ENCODE measurements around the gene COG3. TPM values are rescaled to one million over a fixed set of nuclear protein-coding genes. Genes with fewer than 3 reads are reported as not detected.

The COG3 gene
- total RNA-seq, 2 experiments from 2014 or later: 22.3 to 28.9 TPM

DNA sequence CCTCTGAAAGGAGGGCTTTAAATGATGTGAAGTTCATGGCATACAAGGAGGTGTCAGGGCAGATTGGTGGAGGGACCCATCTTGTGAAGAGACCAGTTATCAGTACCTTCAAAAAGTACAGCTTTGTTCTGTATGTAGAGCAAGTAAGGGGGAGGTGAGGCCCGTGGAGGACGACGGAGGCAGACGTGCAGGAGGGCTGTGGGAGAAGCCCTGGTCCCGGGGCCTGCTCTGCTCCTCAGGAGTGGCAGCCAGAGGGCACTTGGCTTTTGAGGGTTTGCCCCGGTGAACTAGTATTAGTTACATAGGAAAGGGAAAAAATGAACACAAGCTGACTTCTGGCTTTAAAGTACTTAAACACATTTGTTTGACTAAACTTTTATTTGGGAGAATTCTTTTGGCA, 42.1 kb downstream of the COG3 start:
- Histone ChIP-seq H3K9me2 (ENCODE audit: insufficient read depth, low read length) (no peaks in the 10 kb centered on the region), H4K20me1 (ENCODE audit: insufficient read depth, low read length) (0 out of 2 replicates have a peak, but pooled peaks cover 2% of the 10 kb centered on the region), H3K9me3 (ENCODE audit: low read length) (no peaks in the 10 kb centered on the region), H3K79me2 (ENCODE audit: insufficient read depth, low read depth, low read length) (no peaks in the 10 kb centered on the region), H3K4me2 (ENCODE audit: low read length) (no peak overlapping the region), H3K27ac (ENCODE audit: low read depth, low read length, poor library complexity, severe bottlenecking) (no peak overlapping the region), H3K4me1 (ENCODE audit: insufficient read depth, low read length, poor library complexity, severe bottlenecking) (peaks cover 6% of the 10 kb centered on the region), H2AFZ (ENCODE audit: low read length) (no peak overlapping the region), H3K4me3 (ENCODE audit: low read depth, low read length, poor library complexity, severe bottlenecking) (no peak overlapping the region), H3K36me3 (ENCODE audit: insufficient read depth, low read length) (peaks cover 68% of the 10 kb centered on the region)
- POLR2A ChIA-PET: no interaction called here
- BruUV-seq (replicated peaks): no TSS peak
- intact Hi-C loops (cut with micrococcal nuclease; ENCODE audit: unreplicated experiment): no loop called here
- CTCF ChIA-PET (ENCODE audit: unreplicated experiment): no interaction called here
- no peak for DNase-seq (ENCODE audit: low spot score)
- TF ChIP-seq EZH2phosphoT487 (IDR thresholded peaks at IDR 0.05; ENCODE audit: borderline replicate concordance, low read depth, low read length): no peak
- TF ChIP-seq, protein P1, sequence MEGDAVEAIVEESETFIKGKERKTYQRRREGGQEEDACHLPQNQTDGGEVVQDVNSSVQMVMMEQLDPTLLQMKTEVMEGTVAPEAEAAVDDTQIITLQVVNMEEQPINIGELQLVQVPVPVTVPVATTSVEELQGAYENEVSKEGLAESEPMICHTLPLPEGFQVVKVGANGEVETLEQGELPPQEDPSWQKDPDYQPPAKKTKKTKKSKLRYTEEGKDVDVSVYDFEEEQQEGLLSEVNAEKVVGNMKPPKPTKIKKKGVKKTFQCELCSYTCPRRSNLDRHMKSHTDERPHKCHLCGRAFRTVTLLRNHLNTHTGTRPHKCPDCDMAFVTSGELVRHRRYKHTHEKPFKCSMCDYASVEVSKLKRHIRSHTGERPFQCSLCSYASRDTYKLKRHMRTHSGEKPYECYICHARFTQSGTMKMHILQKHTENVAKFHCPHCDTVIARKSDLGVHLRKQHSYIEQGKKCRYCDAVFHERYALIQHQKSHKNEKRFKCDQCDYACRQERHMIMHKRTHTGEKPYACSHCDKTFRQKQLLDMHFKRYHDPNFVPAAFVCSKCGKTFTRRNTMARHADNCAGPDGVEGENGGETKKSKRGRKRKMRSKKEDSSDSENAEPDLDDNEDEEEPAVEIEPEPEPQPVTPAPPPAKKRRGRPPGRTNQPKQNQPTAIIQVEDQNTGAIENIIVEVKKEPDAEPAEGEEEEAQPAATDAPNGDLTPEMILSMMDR (conservative IDR thresholded peaks at IDR 0.05; ENCODE audit: low read length): no peak

DNA sequence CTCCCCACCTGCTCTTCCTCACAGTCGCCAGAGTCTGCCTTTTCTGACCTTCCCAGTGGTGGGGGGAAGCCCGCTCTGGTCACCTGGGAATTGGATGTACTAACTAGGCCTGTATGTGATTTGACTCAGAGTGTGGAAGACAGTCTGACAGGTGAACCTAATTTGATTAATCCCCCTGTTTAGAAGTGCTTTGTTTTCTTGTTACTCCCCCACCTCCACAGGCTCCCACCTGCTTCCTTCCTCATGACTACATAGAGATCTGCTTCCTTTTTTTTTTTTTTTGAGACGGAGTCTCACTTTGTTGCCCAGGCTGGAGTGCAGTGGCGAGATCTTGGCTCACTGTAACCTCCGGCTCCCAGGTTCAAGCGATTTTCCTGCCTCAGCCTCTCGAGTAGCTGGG, 44.0 kb downstream of the COG3 start:
- no peak for TF ChIP-seq EZH2phosphoT487 (IDR thresholded peaks at IDR 0.05; ENCODE audit: borderline replicate concordance, low read depth, low read length)
- TF ChIP-seq, protein P1 (conservative IDR thresholded peaks at IDR 0.05; ENCODE audit: low read length): no peak
- no TSS peak for BruUV-seq (replicated peaks)
- Histone ChIP-seq H3K9me2 (ENCODE audit: insufficient read depth, low read length) (no peaks in the 10 kb centered on the region), H4K20me1 (ENCODE audit: insufficient read depth, low read length) (0 out of 2 replicates have a peak, but pooled peaks cover 4% of the 10 kb centered on the region), H2AFZ (ENCODE audit: low read length) (no peak overlapping the region), H3K27ac (ENCODE audit: low read depth, low read length, poor library complexity, severe bottlenecking) (no peak overlapping the region), H3K4me1 (ENCODE audit: insufficient read depth, low read length, poor library complexity, severe bottlenecking) (peaks cover 6% of the 10 kb centered on the region), H3K4me2 (ENCODE audit: low read length) (0 out of 2 replicates have a peak overlapping the region, but pooled peaks have one; percentile 3), H3K36me3 (ENCODE audit: insufficient read depth, low read length) (peaks cover 65% of the 10 kb centered on the region), H3K79me2 (ENCODE audit: insufficient read depth, low read depth, low read length) (no peaks in the 10 kb centered on the region), H3K4me3 (ENCODE audit: low read depth, low read length, poor library complexity, severe bottlenecking) (no peak overlapping the region), H3K9me3 (ENCODE audit: low read length) (no peaks in the 10 kb centered on the region)
- DNase-seq (ENCODE audit: low spot score): no peak
- ChIA-PET POLR2A (no interaction called here), CTCF (ENCODE audit: unreplicated experiment) (no interaction called here)
- intact Hi-C loops (cut with micrococcal nuclease; ENCODE audit: unreplicated experiment): no loop called here

DNA sequence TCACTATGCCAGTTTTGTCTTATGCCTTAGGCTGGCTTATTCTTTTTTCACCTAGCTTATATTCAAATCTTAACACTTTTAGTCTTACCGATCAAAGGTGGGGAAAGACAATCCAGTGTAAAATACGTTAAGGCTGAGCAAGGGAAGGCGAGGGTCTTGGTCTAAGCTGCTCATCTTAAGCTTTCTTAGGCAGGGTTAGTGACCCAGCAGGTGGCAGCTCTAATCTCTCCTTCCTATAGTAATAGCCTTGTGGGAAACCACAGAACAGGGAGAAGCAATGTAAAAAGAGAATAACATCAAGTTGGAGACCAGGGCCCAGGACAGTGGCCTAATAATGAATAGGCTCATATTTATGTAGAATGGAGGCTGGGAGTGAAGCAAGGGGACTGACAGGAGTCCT, 45.9 kb downstream of the COG3 start:
- Histone ChIP-seq H3K4me3 (ENCODE audit: low read depth, low read length, poor library complexity, severe bottlenecking) (no peak overlapping the region), H3K4me2 (ENCODE audit: low read length) (no peak overlapping the region), H4K20me1 (ENCODE audit: insufficient read depth, low read length) (0 out of 2 replicates have a peak, but pooled peaks cover 4% of the 10 kb centered on the region), H3K36me3 (ENCODE audit: insufficient read depth, low read length) (peaks cover 65% of the 10 kb centered on the region), H3K4me1 (ENCODE audit: insufficient read depth, low read length, poor library complexity, severe bottlenecking) (peaks cover 6% of the 10 kb centered on the region), H3K27ac (ENCODE audit: low read depth, low read length, poor library complexity, severe bottlenecking) (no peak overlapping the region), H3K9me2 (ENCODE audit: insufficient read depth, low read length) (no peaks in the 10 kb centered on the region), H2AFZ (ENCODE audit: low read length) (no peak overlapping the region), H3K9me3 (ENCODE audit: low read length) (no peaks in the 10 kb centered on the region), H3K79me2 (ENCODE audit: insufficient read depth, low read depth, low read length) (no peaks in the 10 kb centered on the region)
- ChIA-PET POLR2A (no interaction called here), CTCF (ENCODE audit: unreplicated experiment) (no interaction called here)
- no peak for DNase-seq (ENCODE audit: low spot score)
- BruUV-seq (replicated peaks): no TSS peak
- TF ChIP-seq, protein P1 (conservative IDR thresholded peaks at IDR 0.05; ENCODE audit: low read length): no peak
- no peak for TF ChIP-seq EZH2phosphoT487 (IDR thresholded peaks at IDR 0.05; ENCODE audit: borderline replicate concordance, low read depth, low read length)
- intact Hi-C loops (cut with micrococcal nuclease; ENCODE audit: unreplicated experiment): loop anchor here (1.0 kb wide), 1 partner anchor 811 kb away; no protein-coding TSS in a partner anchor
